Neural progenitor cell (in vitro differentiated cells): ENCODE data around the gene HK1. TPM values are rescaled to one million over a fixed set of nuclear protein-coding genes. Genes with fewer than 3 reads are reported as not detected.
A peak's percentile ranks its signal among the peaks of the same experiment; 100 is the strongest.

Experiments used
- DNase-seq: peaks from one replicate; pipeline ENCODE4 v3.0.0-alpha.2; 2016; ENCODE audit warnings: low spot score
- H2AFZ ChIP-seq: fragments of 200-600 bp; sonication (generic); replicated peaks from 2 replicates; pipeline ENCODE4 v1.6.1; 2016; ENCODE audit warnings: antibody characterized with exemption
- H3F3A ChIP-seq: fragments of 200-600 bp; sonication (generic); 2 replicates; pipeline ENCODE4 v1.6.1; 2016; ENCODE audit warnings: antibody characterized with exemption, low read depth
- H3K27ac ChIP-seq: fragments of 200-600 bp; sonication (generic); 2 replicates; pipeline ENCODE4 v1.5.1; 2016; ENCODE audit warnings: mild to moderate bottlenecking
- H3K27me3 ChIP-seq: fragments of 200-600 bp; sonication (generic); 2 replicates; pipeline ENCODE4 v1.6.1; 2016; ENCODE audit warnings: mild to moderate bottlenecking, moderate library complexity
- H3K36me3 ChIP-seq: fragments of 200-600 bp; sonication (generic); 2 replicates; pipeline ENCODE4 v1.5.1; 2016
- H3K4me1 ChIP-seq: fragments of 200-600 bp; sonication (generic); 2 replicates; pipeline ENCODE4 v1.6.1; 2016; ENCODE audit warnings: mixed run types
- H3K4me2 ChIP-seq: fragments of 200-600 bp; sonication (generic); 2 replicates; pipeline ENCODE4 v1.6.1; 2016
- H3K4me3 ChIP-seq: fragments of 200-600 bp; sonication (generic); 2 replicates; pipeline ENCODE4 v1.5.1; 2016
- H3K79me2 ChIP-seq: fragments of 200-600 bp; sonication (generic); 2 replicates; pipeline ENCODE4 v1.6.1; 2016; ENCODE audit warnings: low read depth
- H3K9ac ChIP-seq: fragments of 200-600 bp; sonication (generic); 2 replicates; pipeline ENCODE4 v1.6.1; 2016
- H3K9me3 ChIP-seq: fragments of 200-600 bp; sonication (generic); 2 replicates; pipeline ENCODE4 v1.5.1; 2016; ENCODE audit warnings: low read depth
- H4K20me1 ChIP-seq: fragments of 200-600 bp; sonication (generic); 2 replicates; pipeline ENCODE4 v1.6.1; 2016; ENCODE audit warnings: low read depth
- H3K27ac Mint-ChIP-seq: 3 replicates; pipeline ENCODE4 v1.8.0; 2021; ENCODE audit warnings: mixed read lengths
- H3K27me3 Mint-ChIP-seq: 2 replicates; pipeline ENCODE4 v1.8.0; 2022; ENCODE audit warnings: low read depth, mild to moderate bottlenecking, inconsistent platforms, moderate library complexity, mixed read lengths; ENCODE audit not compliant: insufficient read depth
- H3K36me3 Mint-ChIP-seq: 3 replicates; pipeline ENCODE4 v1.8.0; 2021; ENCODE audit warnings: mixed read lengths
- H3K4me1 Mint-ChIP-seq: 3 replicates; pipeline ENCODE4 v1.8.0; 2021; ENCODE audit warnings: mixed read lengths
- H3K4me3 Mint-ChIP-seq: 3 replicates; pipeline ENCODE4 v1.8.0; 2021; ENCODE audit warnings: mild to moderate bottlenecking, moderate library complexity, mixed read lengths
- H3K9me3 Mint-ChIP-seq: 3 replicates; pipeline ENCODE4 v1.8.0; 2020; ENCODE audit warnings: mixed read lengths
- CTCF ChIP-seq: fragments of 200-600 bp; sonication (generic); IDR thresholded peaks from 2 replicates; pipeline ENCODE4 v1.5.1; 2017; ENCODE audit warnings: antibody characterized with exemption, mild to moderate bottlenecking
- EZH2 ChIP-seq: fragments of 200-600 bp; sonication (generic); IDR thresholded peaks from 2 replicates; pipeline ENCODE4 v1.6.1; 2017; ENCODE audit warnings: antibody characterized with exemption, mild to moderate bottlenecking, moderate library complexity
- EZH2phosphoT487 ChIP-seq: fragments of 200-600 bp; sonication (generic); IDR thresholded peaks from 2 replicates; pipeline ENCODE4 v1.6.1; 2017; ENCODE audit warnings: antibody characterized with exemption
- total RNA-seq: library from RNA; depleted of rRNA; stranded (reverse); fragments of >200 nt; gene quantifications from 2 replicates; pipeline ENCODE4 v1.2.3, GENCODE V29; 2015; ENCODE audit warnings: low replicate concordance

Gene HK1
- total RNA-seq, 1 donor from 2014 or later: 30.1 TPM

- Histone ChIP-seq H3K27ac (no peak overlapping the region), H3K9me3 (no peaks in the 10 kb centered on the region), H3K4me3 (no peak overlapping the region), H3F3A (peaks cover 8% of the 10 kb centered on the region), H2AFZ (no peak overlapping the region), H3K36me3 (no peaks in the 10 kb centered on the region), H3K27me3 (no peaks in the 10 kb centered on the region), H3K4me2 (no peak overlapping the region), H3K9ac (no peak overlapping the region), H3K4me1 (peaks cover 14% of the 10 kb centered on the region), H4K20me1 (no peaks in the 10 kb centered on the region), H3K79me2 (no peaks in the 10 kb centered on the region)
- no peak for DNase-seq
- Mint-ChIP-seq H3K36me3 (peaks cover 20% of the 10 kb centered on the region), H3K4me1 (peaks cover 18% of the 10 kb centered on the region), H3K4me3 (no peak overlapping the region), H3K9me3 (no peaks in the 10 kb centered on the region), H3K27me3 (no peaks in the 10 kb centered on the region), H3K27ac (no peak overlapping the region)
- TF ChIP-seq EZH2phosphoT487 (no peak), CTCF (no peak), EZH2 (no peak)
Measured at GRCh38 chr10:69391158-69391557, 112.9 kb downstream of the HK1 start.

GRCh38 chr10:69392481-69393000, 114.2 kb downstream of the HK1 start:
- peak overlapping the region; percentile 50 for H2AFZ ChIP-seq
- H3K4me2 ChIP-seq: no peak overlapping the region

GRCh38 chr10:69394020-69394419, 115.7 kb downstream of the HK1 start:
- Histone ChIP-seq H3K9ac (no peak overlapping the region), H3K4me3 (no peak overlapping the region), H3K4me1 (peaks cover 14% of the 10 kb centered on the region), H4K20me1 (no peaks in the 10 kb centered on the region), H2AFZ (no peak overlapping the region), H3K4me2 (no peak overlapping the region), H3K27me3 (no peaks in the 10 kb centered on the region), H3K27ac (no peak overlapping the region), H3K9me3 (no peaks in the 10 kb centered on the region), H3K36me3 (no peaks in the 10 kb centered on the region), H3F3A (peaks cover 5% of the 10 kb centered on the region), H3K79me2 (no peaks in the 10 kb centered on the region)
- no peak for DNase-seq
- Mint-ChIP-seq H3K4me3 (no peak overlapping the region), H3K36me3 (peaks cover 4% of the 10 kb centered on the region), H3K4me1 (peaks cover 18% of the 10 kb centered on the region), H3K27ac (no peak overlapping the region), H3K9me3 (no peaks in the 10 kb centered on the region), H3K27me3 (no peaks in the 10 kb centered on the region)
- TF ChIP-seq EZH2 (no peak), EZH2phosphoT487 (no peak), CTCF (no peak)

More at GRCh38 chr10:69392481-69393000, 114.2 kb downstream of the HK1 start:
- Mint-ChIP-seq H3K27me3 (no peaks in the 10 kb centered on the region), H3K4me1 (peaks cover 18% of the 10 kb centered on the region), H3K4me3 (no peak overlapping the region), H3K36me3 (peaks cover 15% of the 10 kb centered on the region), H3K9me3 (no peaks in the 10 kb centered on the region), H3K27ac (peak overlapping the region; percentile 91)
- H3K9me3 ChIP-seq: no peaks in the 10 kb centered on the region
- no peaks in the 10 kb centered on the region for H3K36me3 ChIP-seq
- H3K27ac ChIP-seq: no peak overlapping the region
- DNase-seq: peak; percentile 92
- H3K4me3 ChIP-seq: no peak overlapping the region
- no peaks in the 10 kb centered on the region for H4K20me1 ChIP-seq
- TF ChIP-seq CTCF: peak; percentile 95
- TF ChIP-seq EZH2phosphoT487: no peak
- no peaks in the 10 kb centered on the region for H3K79me2 ChIP-seq
- peaks cover 8% of the 10 kb centered on the region for H3F3A ChIP-seq
- peaks cover 14% of the 10 kb centered on the region for H3K4me1 ChIP-seq
- H3K27me3 ChIP-seq: no peaks in the 10 kb centered on the region
- H3K9ac ChIP-seq: no peak overlapping the region
